IPS-NIHi11 (cell line): ENCODE results near the gene NSD1.

ENCODE experiments used
- DNase-seq: peaks from one replicate; pipeline ENCODE4 v3.0.0; 2012; ENCODE audit warnings: mixed read lengths, low spot score

The NSD1 gene

DNA sequence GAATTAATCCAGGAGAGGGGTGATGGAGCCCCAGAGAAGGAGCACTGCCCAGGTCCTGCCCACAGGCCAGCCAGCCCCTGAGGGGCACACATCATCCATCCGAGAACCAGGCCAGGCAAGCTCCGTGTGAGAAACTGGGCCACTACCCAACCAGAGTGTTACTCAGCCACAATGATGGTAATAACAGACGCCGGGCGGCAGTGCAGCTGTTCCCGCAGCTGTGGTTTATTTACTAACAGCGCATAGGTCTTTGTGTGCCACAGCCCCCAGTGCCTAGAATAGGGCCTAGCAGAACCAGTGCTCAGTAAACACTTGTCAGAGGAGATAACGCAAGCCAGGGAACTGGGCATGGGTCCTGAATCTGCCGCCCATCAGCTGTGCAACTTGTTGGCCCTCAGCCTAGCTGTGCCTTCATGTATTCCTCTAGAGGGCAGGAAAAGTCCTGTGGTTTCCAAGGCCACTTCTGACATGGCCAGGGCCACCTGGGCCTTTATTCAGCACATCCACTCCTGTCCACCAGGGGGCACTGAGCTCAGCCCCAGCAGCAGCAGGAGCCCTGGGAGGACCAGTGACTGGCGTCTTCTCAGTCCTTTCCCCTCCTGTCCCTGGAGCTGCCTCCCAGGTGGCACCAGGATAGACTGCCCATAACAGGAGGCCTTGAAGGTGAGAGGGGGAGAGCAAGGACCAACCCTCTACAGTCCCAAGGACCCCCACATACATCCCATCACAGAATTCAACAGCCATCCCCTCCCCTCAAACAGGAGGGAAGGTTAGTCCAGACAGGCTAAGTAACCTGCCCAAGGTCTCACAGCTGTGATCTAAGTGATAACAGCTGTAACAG, 176.0 kb downstream of the NSD1 start:
- DNase-seq: peak; percentile 78

DNA sequence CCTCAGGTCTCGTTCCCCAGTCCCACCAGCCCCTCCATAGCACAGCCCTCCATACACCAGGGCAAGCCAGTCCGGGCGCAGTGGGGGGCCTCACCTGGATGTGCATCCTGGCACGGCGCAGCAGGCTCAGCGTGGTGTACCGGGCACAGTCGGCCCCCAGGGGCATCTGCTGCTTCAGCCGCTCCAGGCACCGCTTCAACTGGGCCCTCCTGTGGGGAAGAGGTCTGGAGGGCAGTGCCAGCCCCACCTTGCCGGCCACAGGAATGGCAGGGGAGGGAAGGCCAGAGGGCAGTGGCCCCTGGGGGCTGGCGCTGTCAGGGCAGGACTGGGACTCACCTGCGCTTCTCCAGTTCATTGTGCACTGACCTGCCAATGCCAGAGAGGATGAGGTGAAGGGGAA, 176.8 kb downstream of the NSD1 start:
- no peak for DNase-seq

DNA sequence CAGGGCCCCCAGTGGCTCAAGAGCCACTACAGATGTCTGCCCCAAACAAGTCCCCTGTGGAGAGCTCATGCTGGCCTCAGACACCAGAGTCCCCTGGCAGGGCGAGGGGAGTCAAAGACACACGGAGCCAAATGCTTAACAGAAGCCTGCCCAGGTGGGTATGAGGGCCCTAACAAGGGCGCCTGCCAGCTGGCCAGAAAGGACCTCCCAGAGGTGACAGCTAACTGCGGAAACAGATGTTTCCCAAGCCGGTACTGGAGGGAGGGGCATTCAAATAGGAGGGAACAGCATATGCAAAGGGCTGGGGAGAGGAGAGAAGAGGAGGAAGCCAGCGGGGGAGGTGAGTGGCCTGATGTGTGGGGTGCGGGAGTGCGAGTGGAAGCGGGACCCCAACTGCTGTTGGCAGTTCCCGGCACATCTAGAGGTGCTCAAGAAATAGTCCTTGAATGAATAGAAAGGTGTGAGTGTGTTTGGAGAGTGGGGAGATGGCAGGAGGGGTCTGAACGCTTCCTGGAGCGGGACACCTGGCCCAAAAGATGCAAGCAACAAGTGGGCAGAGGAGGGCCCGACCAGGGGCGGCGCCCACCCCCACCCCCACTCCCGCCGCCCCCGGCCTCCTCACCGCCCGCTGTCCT, 177.3 kb downstream of the NSD1 start:
- DNase-seq: no peak

DNA sequence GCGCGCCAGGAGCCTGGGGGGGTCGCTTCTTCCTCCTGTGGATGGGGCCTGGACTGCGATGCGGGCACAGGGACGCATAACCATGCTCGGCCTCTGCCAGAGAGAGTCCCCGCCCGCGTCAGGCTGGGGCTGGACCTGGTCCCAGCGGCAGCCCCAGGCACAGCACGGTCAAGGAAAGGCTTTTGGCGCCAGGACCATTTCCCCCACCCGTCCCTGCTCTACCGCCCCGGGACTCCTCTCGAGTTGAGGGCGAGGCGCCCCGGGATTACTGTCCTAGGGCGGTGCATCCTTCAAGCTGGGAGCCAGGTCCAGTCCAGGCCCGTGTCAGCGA, 177.8 kb downstream of the NSD1 start:
- no peak for DNase-seq

DNA sequence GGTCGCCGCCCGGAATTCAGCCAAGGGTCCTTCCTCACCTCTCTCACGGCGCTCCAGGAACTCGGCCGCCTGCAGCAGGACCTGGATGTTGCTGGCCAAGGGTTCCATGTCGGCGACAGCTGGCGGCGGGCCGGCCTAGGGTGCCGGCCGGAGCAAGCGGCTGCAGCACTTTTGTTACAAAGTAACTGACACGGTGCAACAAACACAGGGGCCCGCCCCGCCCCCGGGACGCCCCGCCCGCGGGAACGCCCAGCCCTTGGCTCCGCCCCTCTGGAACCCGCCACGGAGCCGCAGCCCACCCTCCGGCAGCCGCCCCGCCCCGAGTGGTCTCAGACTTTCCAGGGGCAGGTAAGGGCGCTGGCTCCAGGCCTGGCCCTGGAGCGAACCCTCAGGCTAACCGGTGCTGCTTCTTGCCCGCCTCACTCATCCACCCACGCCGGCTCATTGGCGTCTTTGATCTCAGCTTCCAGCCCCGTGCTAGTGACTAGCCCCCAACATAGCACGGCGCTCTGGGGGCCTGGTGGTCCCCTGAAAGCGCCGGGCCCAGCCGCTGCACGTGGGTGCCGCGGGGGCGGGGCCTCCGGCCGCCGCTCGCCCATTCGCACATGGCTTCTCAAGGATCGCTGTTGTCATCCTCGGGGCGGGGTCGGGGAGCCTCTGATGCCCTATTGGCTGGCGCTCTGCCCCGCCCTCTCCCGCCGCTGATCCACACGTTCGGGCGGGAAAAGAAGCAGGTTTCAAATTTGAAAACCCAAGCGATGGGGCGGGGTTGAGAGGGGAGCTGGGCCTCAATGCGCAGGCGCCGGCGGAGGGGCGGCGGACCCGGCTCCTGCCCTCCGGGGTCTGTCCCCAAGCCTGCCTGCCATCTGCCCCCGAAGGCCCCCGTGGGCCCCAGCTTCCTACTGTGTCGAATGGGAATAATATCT, 178.4 kb downstream of the NSD1 start, which contains the start of gene MXD3:
Gene MXD3 (minus strand): TSS at position 176 of the 926 bp plus-strand sequence. CDS start 68 bp downstream, at position 108.
- DNase-seq: peak; percentile 92

DNA sequence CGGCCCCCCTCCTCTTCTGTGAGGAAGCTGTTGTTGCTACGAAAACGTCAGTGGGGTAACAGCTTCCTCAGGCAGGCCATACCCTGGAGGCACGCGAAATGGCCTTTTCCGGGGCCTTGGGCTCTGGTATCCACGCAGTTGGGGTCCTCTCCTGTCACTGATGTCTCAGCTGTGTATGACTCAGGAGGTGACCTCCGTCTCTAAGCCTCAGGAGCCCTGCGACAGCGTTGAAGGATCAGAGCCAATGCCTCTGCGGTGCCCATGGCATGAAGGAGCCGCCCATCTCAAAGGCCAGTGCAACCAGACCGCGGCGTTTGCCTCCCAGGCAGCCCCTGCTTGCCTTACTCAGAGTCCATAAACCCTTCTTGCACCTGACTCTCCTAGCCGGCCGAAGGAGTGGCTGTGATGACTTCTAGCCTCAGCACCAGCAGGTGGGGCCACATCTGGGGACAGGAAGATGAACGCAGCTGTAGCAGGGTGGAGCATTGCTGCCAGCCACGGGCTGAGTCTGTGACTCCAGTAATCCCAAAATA, 179.1 kb downstream of the NSD1 start:
- DNase-seq: peak; percentile 42

DNA sequence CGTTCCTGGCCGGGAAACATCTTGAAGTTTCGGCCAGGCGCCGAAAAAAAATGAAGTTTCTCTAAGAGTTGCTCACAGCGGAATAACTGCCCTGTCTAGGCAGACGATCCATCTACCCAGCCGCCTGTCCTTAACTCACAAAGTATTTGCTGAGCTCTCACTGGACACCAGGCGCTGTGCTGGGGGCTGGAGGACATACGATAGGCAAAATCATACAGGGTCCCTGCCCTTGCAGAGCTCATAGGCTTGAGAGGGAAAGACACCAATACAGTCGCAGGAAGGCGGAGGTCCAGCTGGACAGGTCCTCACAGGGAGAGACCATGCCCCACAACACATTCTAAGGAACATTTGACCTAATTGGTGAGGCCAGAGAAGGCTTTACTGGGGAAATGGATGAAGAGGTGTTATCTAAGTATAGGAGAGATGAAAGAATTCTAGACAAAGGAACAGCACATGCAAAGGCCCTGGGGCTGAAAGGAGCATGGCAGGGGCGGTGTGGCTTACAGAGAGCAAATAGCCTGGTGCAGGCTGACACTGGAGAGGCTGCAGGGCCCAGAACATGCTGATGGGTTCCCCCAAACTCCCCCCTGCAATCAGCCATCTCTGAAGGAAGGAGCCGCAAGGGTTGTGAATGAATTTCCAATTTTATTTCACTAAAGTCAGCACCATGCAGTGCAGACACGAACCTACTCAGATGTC, 180.1 kb downstream of the NSD1 start:
- DNase-seq: no peak

DNA sequence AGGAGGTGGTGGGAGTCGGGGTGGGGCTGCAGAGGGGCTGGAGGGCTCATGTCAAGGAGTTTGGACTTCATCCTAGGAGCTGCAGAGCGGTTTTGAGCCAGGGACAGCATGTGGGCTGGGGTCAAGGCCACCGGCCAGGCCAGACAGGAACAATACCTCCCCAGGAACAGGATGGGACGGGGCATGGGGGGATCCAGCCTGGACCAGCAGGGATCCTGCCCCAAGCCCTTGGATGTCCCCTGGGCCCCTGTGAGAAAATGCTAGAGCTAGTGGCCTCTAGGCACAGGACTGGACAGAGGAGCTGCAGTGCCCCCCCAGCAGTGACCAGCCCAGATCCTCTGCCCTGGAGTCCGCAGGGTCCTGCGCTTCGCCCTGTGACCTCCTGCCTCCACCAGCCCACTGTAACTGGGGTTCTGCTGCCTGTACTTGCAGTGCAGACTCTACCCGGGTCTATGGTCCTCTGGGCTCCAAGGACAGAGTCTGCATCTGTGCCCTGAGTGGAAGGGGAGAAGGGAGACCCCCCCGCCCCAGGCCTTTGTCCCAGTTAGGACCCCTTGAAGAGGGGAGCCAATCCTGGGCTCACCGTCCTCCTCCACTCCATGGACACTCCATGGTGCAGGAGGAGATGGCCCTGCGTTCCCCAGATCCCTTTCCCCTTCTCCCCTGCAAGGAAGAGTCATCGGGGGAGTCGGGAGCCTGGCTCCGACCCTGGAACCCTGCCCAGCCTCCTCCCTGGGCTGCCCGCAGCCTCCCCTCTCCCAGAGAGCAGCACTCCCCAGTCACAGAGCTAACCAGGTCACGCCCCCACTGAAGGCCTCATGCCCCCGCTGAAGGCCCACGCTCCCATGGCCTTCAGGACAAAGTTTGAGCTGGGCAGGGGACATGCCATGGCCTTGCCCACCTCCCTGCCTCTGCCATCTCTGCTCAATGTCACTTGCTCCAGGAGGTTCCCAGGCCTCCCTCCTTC, 181.1 kb downstream of the NSD1 start:
- DNase-seq: no peak

DNA sequence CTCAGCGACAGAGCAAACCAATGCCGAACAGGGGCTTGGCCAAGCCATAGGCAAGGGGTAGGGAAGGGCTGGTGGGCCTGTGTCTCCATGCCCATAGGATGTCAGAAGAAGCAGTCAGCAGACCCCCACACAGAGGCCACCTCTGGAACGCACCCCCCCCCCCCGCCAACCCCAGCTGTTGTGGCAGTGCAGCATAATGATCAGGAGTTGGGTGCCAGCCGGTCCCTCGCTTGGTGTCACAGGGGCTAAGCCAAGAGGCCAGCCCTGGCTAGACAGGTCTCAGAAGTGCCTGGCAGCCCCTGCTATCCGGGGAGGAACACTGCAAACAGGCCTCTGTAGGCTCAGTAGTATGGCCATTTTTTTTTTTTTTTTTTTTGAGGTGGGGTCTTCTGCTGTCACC, 181.8 kb downstream of the NSD1 start:
- DNase-seq: no peak

DNA sequence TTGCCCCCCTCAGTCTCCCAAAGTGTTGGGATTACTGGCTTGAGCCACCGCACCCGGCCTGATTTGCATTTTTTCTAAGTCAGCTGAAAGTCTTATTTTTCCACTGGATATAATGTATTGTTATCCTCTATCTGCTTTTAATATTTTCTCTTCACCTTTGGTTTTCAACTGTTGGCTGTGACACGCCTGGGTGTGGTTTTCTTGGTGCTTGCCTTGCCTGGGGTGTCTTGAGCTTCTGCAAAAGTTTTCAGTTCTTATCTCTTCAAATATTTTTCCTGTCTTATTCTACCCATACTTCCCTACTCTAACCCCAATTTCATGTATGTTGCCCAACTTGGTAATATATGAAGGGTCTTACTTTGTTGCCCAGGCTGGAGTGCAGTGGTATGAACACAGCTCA, 182.4 kb downstream of the NSD1 start:
- DNase-seq: no peak

DNA sequence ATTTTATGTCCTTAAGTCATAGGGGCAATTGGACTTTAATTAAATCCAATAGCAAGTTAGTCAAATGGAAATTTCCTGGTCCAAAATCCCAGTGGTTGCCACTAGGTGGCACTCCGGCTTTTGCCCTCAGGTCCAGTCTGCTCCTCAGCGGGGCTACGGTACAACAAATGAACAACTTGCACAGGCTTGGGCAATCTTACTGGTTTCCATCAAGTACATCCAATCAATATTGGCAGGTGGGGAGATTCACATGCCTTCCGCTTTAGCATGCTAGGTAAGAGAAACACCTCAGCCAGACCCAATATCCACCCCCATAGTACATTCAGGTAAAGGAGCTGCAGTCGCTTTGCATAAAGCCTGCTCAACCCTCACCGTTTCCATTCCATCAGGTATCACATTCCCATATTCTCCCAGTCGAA, 184.4 kb downstream of the NSD1 start:
- peak; percentile 69 for DNase-seq

DNA sequence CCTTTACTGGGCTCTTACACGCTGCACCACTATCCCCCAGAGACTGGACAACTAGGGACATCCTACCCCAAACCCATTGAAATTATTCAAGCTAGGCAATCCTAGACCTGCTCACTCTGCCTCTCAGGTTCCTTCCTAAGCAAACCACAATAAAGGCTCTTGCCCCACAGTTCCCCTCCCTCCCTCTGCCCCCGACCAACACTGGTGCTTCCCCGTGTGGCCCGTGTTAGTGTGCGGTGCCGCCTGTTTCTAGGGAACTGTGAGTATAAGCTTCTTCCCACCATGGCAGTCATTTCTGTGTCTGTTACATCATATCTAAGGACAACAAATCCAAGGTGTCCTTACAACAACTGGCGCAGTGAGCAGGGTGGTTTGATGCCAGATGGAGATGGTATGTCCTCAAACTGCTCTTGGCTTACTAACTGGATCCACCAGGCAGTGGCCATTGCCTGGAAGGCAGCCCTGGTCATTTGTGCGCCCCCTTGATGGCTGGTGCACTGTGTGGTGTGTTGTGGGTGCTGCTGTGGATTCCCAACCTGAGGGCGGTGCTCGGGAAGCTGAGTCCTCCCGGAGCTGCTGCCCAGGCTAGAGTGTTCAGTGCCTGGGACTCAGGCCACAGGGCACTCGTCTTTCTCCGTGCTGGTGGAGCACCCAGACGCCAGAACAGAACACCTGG, 186.5 kb downstream of the NSD1 start:
- no peak for DNase-seq

DNA sequence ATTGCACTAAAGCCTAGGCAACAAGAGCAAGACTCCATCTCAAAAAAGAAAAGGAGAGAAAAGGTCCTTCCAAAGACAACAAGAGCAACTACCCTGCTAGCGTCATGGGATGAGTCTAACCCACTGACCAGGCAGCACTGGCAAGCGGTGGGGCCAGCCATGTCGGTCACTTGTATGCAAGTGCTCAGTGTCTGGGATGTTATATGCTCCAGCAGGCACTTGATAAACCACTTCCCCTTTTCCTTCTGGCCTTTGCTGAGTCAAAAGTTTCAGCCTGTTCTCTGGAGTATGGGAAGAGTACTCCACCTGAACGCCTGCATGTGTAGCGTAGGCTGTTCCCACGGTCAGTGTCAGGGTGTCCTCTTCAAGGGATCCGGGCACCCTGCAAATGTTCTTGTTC, 187.3 kb downstream of the NSD1 start:
- no peak for DNase-seq

DNA sequence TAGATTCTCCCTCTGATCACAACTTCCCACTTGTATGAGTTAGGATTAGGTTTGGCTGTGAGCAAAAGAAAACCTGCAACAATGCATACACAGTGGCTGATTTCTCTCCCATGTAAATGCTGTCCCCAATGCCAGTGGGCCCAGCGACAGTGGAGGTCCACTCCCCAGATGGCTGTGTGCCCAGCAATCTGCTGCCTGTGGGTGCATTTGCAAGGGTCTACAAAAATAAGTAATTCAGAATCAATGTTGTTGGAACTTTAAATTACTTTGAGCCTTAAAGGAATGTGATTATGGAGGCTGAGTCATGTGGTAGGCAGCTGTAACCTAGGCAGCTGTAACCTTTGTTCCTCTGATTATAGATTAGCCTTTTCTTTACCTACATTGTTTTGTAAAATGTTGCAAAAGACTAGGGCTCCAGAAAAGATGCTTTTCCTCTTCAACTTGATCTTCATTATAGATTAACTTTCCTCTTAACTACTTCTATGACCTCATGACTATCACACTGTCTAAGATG, 192.4 kb downstream of the NSD1 start:
- DNase-seq: no peak

DNA sequence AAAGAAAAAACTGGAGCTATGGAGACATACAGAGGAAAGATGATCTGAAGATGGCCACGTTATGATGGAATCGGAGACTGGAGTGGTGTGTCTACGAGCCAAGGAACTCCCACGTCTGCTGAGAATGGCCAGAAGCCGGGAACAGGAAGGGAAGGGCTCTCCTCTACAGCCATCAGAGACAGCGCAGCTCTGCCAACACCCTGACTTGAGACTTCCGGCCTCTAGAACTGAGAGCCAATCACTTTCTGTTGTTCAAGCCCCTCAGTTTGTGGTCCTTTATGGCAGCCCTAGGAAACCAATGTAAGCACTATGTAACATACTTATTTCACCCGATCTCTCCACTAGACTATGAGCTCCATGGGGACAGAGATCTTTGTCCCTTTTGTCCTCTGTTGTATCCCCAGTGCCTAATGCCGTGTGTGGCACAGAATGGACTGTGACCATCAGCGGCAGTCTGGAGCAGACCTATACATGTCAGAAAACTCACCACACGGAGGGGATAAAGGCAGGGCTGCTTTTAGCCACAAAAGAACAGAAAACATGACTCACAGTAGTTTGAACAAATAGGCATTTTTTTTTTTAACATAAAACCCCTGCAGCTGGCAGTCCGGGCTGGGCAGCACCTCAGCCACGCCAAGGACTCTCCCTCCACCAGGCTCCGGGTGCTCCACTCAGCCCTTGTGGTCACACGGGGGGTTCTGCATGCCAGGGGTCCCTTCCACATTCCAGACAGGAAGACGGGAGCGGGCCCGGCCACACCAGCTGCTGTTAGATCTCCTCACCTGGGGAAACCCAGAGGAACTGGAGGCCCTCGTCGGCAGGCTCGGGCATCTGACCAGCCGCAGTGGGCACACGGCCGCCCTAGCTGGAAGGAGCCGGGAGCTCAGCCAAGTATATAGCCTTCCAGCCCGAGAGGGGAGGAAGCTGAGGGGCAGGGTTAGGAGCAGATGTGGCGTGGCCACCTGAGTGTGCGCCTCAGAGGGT, 194.3 kb downstream of the NSD1 start:
- no peak for DNase-seq

DNA sequence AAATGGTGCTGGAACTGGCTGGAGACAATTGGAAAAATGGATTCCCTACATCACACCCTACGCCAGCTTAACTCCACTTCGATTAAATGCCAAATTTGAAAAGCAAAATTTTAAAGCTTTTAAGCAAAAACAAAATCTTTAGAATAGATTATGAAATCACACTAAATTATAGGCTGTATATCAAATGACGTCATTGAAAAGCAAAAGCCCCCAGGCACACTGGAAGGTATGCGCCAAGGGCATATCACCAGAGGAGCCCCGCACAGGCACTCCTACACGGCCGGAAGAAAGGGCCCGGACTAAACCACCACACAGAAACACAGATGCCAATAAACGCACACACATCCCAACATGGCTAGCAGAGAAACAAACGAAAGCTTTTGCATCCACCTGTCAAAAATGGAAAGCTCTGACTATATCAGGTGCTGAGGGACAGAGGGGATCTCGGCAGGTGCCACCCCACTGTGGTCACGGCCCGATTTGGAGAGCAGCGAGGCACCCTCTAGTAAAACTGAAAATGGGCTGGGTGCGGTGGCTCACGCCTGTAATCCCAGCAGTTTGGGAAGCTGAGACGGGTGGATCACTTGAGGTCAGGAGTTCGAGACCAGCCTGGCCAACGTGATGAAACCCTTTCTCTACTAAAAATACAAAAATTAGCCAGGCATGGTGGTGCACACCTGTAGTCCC, 195.1 kb downstream of the NSD1 start:
- no peak for DNase-seq

DNA sequence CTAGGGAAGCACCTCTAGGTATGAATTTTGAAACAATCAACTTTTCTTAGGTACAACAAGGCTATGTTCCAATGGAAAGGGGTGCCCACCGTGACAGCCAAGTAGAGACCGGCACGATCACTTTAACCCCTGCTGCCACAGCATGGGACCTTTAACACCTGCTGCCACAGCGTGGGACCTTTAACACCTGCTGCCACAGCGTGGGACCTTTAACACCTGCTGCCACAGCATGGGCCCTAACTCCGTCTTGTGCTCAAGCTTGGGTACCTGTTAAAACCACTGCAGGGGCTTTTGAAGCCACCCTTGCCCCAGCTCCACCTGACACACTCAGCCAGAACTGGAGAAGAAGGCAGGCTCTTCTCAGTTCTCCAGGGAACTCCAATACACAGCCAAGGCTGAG, 196.3 kb downstream of the NSD1 start:
- no peak for DNase-seq
